Measurements from ENCODE around the gene ATAD3C.
A peak's percentile ranks its signal among the peaks of the same experiment; 100 is the strongest.

ATAD3C gene

DNA sequence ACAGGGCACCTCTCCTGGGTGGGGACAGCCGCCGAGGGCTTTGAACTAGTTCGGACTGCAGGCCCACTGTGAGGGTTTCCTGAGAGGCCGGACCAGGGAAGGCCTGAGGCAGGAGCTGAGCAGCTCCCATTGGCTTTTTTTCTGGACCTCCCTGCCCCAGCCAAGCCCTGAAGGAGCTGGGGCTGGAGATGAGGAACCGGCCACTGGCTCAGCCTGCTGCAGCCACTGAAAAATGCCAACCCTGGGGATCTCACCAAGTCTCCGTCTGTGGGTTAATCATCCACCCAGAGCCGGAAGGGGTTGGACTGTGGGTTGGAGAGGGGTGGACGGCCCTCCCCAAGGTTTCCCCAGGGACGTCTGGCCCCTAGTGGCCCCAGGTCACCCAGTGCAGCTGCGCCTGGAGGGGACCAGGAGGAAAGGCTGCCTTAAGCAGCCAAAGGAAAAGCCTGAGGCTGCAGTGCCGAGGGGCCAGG lies 11.5 kb upstream of the ATAD3C start:
- TF ChIP-seq, protein P1, sequence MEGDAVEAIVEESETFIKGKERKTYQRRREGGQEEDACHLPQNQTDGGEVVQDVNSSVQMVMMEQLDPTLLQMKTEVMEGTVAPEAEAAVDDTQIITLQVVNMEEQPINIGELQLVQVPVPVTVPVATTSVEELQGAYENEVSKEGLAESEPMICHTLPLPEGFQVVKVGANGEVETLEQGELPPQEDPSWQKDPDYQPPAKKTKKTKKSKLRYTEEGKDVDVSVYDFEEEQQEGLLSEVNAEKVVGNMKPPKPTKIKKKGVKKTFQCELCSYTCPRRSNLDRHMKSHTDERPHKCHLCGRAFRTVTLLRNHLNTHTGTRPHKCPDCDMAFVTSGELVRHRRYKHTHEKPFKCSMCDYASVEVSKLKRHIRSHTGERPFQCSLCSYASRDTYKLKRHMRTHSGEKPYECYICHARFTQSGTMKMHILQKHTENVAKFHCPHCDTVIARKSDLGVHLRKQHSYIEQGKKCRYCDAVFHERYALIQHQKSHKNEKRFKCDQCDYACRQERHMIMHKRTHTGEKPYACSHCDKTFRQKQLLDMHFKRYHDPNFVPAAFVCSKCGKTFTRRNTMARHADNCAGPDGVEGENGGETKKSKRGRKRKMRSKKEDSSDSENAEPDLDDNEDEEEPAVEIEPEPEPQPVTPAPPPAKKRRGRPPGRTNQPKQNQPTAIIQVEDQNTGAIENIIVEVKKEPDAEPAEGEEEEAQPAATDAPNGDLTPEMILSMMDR (IDR thresholded peaks at IDR 0.05), result no peak

DNA sequence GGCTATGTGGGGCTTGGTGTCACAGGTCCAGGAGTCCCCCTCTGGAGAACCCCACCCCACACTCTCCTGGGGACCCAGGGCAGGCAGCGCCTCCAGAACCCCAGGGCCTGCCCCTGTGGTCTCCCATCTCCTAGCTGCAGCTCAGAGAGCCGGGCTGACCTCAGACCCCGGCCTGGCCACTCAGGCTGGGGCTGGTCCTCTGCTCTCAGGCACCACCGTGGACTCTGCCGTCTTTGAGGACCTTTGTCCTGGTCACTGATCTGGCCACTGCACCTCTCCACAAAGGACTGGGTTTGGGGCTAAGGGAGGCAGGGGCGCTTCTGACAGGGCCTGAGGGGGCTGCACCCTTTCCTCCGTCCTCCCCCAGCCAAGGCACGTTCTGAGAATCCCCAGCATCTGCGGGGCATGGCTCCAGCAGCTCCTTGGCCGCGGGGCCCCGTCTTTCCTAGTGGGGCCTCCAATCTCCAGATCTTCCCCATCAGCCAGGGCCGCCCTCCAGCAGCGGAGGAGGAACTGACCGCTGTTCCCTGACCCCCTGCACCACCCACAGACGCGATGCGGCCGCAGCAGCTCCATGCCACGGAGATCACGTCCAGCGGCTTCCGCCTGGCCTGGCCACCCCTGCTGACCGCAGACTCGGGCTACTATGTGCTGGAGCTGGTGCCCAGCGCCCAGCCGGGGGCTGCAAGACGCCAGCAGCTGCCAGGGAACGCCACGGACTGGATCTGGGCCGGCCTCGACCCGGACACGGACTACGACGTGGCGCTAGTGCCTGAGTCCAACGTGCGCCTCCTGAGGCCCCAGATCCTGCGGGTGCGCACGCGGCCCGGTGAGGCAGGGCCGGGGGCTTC lies 10.7 kb upstream of the ATAD3C start:
- TF ChIP-seq, protein P1 (IDR thresholded peaks at IDR 0.05), result no peak

DNA sequence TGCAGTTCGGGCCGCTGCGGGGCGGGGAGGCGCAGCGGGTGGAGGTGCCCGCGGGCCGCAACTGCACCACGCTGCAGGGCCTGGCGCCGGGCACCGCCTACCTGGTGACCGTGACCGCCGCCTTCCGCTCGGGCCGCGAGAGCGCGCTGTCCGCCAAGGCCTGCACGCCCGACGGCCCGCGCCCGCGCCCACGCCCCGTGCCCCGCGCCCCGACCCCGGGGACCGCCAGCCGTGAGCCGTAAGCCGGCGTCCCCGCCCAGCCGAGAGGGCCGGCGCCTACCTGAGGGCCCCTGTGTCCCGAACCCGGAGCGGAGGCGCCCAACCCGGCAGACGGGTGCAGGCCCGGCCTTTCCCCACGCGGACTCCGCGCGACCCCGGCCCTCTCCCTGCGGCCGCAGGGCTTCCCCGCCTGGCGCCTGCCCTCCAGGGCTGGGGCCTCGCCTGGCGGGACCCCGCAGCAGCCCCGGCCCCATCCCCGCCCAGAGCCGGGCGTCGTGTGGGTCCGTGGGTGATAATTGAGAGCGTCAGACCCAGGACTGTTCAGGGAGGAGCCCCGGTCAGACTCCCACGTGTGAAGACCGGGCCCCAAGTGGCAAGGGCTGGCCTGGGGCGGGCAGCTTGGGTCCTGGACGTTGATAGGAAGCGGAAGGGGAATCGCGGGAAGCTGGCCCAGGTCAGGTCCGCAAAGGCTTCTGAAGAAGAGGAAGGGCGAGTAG lies 9.8 kb upstream of the ATAD3C start:
- TF ChIP-seq, protein P1 (IDR thresholded peaks at IDR 0.05), result no peak

DNA sequence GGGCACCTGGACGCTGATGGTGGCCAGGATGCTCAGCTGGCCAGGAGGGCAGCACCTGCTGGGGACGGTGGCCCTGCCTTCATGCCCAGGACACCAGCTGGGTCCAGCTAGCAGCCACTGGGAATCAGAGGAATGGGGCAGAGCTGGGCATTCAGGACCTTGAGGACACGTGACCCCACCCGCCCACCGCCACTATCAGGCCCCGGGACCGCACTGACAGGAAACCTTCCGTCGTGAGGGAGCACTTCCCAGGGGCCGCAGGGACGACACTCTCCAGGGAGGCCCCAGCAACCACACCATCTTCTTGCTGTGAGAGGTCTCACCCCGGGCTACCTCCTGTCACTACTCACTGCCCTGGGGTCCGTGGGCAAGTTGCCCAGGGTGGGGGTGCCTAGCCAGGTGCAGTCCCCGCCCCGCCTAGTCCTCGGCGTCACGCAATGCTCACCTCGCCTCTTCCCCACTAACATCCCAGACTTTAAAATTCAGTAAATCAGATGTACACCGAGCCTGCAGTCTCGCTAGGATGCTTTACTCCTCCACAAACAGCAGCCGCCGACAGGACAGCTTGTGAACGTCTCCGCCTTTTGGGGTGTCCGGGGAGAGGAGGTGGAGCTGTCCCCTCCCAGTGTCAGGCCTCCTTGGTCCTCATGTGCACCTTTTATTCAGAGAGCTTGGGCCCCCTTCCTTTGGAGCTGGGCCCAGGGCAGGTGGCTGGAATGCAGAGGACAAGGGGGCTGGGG lies 9.1 kb upstream of the ATAD3C start:
- TF ChIP-seq, protein P1 (IDR thresholded peaks at IDR 0.05), result no peak

DNA sequence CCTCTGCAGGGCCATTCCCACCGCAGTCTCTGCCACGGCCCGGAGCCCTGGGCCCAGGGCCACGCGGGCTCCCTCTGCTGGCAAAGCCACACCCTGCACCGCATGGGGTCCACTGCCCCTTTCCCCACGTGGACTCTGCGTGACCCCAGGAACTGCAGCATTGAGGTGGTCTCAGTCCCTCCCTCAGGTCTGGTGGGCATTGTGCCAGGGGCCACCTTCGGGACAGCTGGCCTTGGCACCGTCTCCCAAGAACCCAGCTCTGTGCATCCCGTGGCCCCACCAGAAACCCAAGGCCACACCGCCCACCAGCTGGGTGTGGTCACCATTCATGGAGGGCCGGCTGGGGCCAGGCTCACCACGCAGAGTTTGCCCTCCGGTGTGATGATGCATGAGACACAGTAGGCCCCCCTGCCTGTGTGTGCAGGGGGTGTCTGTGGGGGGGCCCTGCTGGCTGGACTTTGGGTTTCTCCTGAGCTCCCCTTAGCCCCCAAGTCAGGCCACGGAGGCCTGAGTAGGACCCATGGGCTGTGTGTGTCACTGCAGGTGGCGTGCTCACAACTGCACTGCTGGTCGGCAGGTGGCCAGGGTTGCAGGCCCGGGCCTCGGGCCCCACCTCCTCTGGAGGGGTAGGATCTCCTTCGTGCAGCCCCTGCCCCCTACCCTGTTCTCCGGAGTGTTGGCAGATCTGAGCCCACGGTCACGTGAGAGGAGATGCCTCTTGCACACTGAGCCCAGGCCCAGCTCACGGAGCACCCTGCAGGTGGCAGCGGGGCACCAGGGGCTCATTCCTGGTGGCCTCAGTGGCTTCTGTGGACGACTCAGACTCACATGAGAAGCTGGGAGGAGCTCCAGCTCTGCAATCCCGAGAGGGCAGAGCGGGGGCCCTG lies 8.2 kb upstream of the ATAD3C start:
- TF ChIP-seq, protein P1 (IDR thresholded peaks at IDR 0.05), result peak; percentile 97

DNA sequence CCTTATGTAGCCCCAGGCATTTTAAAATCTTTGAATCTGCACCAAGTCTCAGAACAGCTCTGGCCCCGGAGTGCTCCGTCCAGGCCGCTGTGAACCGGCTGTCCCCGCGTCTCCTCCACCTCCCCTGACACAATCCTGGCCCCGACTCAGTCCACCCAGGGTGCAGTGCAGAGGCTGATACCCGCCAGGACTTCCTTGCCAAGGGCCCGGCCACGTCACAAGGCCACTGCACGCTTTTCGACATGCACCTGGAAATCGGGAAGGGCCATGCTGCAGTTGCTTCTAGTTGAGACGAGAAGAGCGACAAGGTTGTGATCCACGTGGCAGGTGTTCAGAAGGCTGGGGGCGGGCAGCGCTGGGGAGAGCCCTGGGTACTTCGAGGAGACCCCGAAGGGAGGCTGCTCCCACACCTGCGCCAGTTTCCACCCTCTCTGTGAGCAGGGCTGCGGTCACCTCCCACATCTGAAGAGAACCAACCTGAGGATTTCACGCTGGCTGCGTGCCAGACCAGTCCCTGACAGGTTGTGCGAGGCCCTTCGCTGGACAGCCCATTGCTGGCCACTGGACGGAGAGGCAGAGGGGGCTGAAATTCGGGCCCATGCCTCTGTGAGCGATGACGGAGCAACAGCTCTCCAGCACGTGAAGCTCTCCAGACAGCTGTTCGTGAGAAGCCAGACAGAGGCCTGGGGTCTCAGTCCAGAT lies 7.3 kb upstream of the ATAD3C start:
- TF ChIP-seq, protein P1 (IDR thresholded peaks at IDR 0.05), result no peak
